Hepatocyte (in vitro differentiated cells): ENCODE measurements around the gene ARHGAP25. TPM values are rescaled to one million over a fixed set of nuclear protein-coding genes. Genes with fewer than 3 reads are reported as not detected.

Source experiments
- DNase-seq: peaks from one replicate; pipeline ENCODE4 v3.0.0-alpha.2; 2016; ENCODE audit warnings: low spot score
- H2AFZ ChIP-seq: fragments of 200-600 bp; sonication (generic); 2 replicates; pipeline ENCODE4 v1.6.0; 2016; ENCODE audit warnings: antibody characterized with exemption, mild to moderate bottlenecking
- H3K27ac ChIP-seq: fragments of 200-600 bp; sonication (generic); 2 replicates; pipeline ENCODE4 v1.5.1; 2016; ENCODE audit warnings: mild to moderate bottlenecking
- H3K27me3 ChIP-seq: fragments of 200-600 bp; sonication (generic); 2 replicates; pipeline ENCODE4 v1.6.1; 2016
- H3K36me3 ChIP-seq: fragments of 200-600 bp; sonication (generic); replicated peaks from 2 replicates; pipeline ENCODE4 v1.5.1; 2016; ENCODE audit warnings: low read depth; ENCODE audit not compliant: insufficient read depth
- H3K4me1 ChIP-seq: fragments of 200-600 bp; sonication (generic); 2 replicates; pipeline ENCODE4 v1.5.1; 2016; ENCODE audit warnings: mild to moderate bottlenecking, moderate library complexity; ENCODE audit not compliant: insufficient read depth
- H3K4me2 ChIP-seq: fragments of 200-600 bp; sonication (generic); 2 replicates; pipeline ENCODE4 v1.6.0; 2016
- H3K4me3 ChIP-seq: fragments of 200-600 bp; sonication (generic); 2 replicates; pipeline ENCODE4 v1.5.1; 2016; ENCODE audit warnings: mild to moderate bottlenecking
- H3K79me2 ChIP-seq: fragments of 200-600 bp; sonication (generic); 2 replicates; pipeline ENCODE4 v1.6.0; 2017; ENCODE audit warnings: mild to moderate bottlenecking
- H3K9me2 ChIP-seq: fragments of 200-600 bp; sonication (generic); replicated peaks from 2 replicates; pipeline ENCODE4 v1.6.0; 2017; ENCODE audit warnings: mild to moderate bottlenecking; ENCODE audit not compliant: insufficient read depth
- H3K9me3 ChIP-seq: fragments of 200-600 bp; sonication (generic); 2 replicates; pipeline ENCODE4 v1.5.1; 2016; ENCODE audit warnings: low read depth, mild to moderate bottlenecking
- H4K20me1 ChIP-seq: fragments of 200-600 bp; sonication (generic); 2 replicates; pipeline ENCODE4 v1.6.0; 2016; ENCODE audit warnings: mild to moderate bottlenecking; ENCODE audit not compliant: insufficient read depth, poor library complexity, severe bottlenecking
- EZH2 ChIP-seq: fragments of 200-600 bp; sonication (generic); IDR thresholded peaks from 2 replicates; pipeline ENCODE4 v1.6.1; 2016; ENCODE audit warnings: antibody characterized with exemption, mild to moderate bottlenecking, borderline replicate concordance
- EZH2phosphoT487 ChIP-seq: fragments of 200-600 bp; sonication (generic); IDR thresholded peaks from one replicate; pipeline ENCODE4 v1.6.1; 2018; ENCODE audit warnings: antibody characterized with exemption, mild to moderate bottlenecking, low read depth, moderate library complexity; ENCODE audit not compliant: unreplicated experiment, severe bottlenecking
- WGBS: methylation state at CpG from one replicate; pipeline ENCODE4 v1.1.6; 2016; ENCODE audit warnings: low lambda C conversion rate; ENCODE audit errors: missing lambda C conversion rate; 5-methylcytosine and 5-hydroxymethylcytosine counted together
- polyA plus RNA-seq: library from polyadenylated mRNA; unstranded; fragments of >200 nt; fragmentation: Nextera tagmentation; extraction: Ambion mirVana; gene quantifications from 2 replicates; pipeline ENCODE4 v1.2.1, GENCODE V29; 2016
- total RNA-seq: library from RNA; depleted of rRNA; stranded (reverse); fragments of >200 nt; gene quantifications from 2 replicates; pipeline ENCODE4 v1.2.3, GENCODE V29; 2014
- TF ChIP-seq, protein P1 (sequence below): fragments of 200-600 bp; sonication (generic); IDR thresholded peaks from 2 replicates; pipeline ENCODE4 v1.5.1; 2016; ENCODE audit warnings: antibody characterized with exemption, mild to moderate bottlenecking; ENCODE audit not compliant: poor library complexity

The ARHGAP25 gene
- total and polyA plus RNA-seq, 2 experiments from 2014 or later = 0.21 to 0.47 TPM

DNA sequence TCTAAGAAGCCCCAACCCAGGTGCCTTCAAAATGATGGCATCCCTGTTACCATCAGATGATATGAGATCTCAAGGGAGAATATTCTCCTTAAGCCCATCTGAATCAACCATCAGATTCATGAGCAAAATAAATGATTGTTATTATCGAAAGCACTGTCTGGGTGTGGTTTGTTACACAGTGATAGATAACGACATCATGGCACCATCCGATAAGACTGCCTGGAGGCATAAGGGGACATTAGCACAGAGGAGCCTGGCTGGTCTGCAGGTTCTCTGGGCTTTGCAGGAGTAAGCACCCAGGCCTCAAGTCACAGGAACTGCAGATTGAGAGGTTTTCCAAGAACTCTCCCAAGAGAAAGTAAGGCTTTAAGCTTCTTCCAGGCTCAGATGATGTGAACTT lies 120.9 kb downstream of the ARHGAP25 start:
- no peak overlapping the region for H3K27ac ChIP-seq
- H3K4me2 ChIP-seq = no peak overlapping the region
- H4K20me1 ChIP-seq = no peaks in the 10 kb centered on the region
- no peaks in the 10 kb centered on the region for H3K9me2 ChIP-seq
- no peaks in the 10 kb centered on the region for H3K9me3 ChIP-seq
- peaks cover 22% of the 10 kb centered on the region for H3K27me3 ChIP-seq
- H3K4me1 ChIP-seq = no peaks in the 10 kb centered on the region
- 88% methylated on average over 3 of the region's 3 CpGs for WGBS
- DNase-seq = no peak
- no peak overlapping the region for H3K4me3 ChIP-seq
- no peaks in the 10 kb centered on the region for H3K36me3 ChIP-seq
- TF ChIP-seq EZH2phosphoT487 (no peak), EZH2 (no peak)
- H3K79me2 ChIP-seq = no peaks in the 10 kb centered on the region
- H2AFZ ChIP-seq = no peak overlapping the region

DNA sequence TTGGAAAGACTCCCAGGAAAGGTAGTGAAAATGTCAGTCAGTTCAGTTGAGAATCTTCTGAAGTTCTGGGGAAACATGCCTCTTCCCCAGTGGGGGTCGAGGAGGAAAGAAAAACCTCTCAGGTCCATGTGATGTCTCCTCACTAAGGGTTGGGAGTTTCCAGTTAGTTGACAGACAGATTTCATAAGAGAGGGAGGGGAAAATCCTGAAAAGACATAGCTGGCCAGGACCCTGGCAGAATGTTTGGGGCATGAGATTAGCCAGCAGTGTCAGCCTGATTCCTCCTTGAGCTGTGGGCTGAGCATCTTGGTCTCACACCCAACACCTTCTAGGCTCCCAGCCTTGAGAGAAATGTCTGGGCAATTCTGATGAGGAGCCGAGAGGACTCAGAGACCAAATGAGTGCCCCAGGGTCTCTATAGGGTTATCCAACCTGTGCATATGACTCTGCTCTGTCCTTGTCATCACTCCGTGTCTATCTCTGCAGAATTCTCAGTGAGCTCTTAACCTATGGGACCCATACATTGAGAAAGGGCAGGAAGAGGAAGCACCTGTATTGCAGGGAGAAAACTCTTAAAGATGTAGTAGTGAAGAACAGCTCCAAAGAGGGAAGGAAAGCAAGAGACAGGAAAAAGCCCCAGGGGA lies 122.7 kb downstream of the ARHGAP25 start:
- H4K20me1 ChIP-seq = no peaks in the 10 kb centered on the region
- H3K9me3 ChIP-seq = no peaks in the 10 kb centered on the region
- 77% methylated on average over 3 of the region's 3 CpGs for WGBS
- no peaks in the 10 kb centered on the region for H3K4me1 ChIP-seq
- no peak overlapping the region for H2AFZ ChIP-seq
- TF ChIP-seq EZH2phosphoT487 (no peak), EZH2 (no peak)
- TF ChIP-seq, protein P1, sequence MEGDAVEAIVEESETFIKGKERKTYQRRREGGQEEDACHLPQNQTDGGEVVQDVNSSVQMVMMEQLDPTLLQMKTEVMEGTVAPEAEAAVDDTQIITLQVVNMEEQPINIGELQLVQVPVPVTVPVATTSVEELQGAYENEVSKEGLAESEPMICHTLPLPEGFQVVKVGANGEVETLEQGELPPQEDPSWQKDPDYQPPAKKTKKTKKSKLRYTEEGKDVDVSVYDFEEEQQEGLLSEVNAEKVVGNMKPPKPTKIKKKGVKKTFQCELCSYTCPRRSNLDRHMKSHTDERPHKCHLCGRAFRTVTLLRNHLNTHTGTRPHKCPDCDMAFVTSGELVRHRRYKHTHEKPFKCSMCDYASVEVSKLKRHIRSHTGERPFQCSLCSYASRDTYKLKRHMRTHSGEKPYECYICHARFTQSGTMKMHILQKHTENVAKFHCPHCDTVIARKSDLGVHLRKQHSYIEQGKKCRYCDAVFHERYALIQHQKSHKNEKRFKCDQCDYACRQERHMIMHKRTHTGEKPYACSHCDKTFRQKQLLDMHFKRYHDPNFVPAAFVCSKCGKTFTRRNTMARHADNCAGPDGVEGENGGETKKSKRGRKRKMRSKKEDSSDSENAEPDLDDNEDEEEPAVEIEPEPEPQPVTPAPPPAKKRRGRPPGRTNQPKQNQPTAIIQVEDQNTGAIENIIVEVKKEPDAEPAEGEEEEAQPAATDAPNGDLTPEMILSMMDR = no peak
- H3K27ac ChIP-seq = no peak overlapping the region
- H3K9me2 ChIP-seq = no peaks in the 10 kb centered on the region
- H3K4me2 ChIP-seq = no peak overlapping the region
- H3K27me3 ChIP-seq = peaks cover 25% of the 10 kb centered on the region
- no peak for DNase-seq
- H3K79me2 ChIP-seq = no peaks in the 10 kb centered on the region
- no peaks in the 10 kb centered on the region for H3K36me3 ChIP-seq
- H3K4me3 ChIP-seq = no peak overlapping the region

DNA sequence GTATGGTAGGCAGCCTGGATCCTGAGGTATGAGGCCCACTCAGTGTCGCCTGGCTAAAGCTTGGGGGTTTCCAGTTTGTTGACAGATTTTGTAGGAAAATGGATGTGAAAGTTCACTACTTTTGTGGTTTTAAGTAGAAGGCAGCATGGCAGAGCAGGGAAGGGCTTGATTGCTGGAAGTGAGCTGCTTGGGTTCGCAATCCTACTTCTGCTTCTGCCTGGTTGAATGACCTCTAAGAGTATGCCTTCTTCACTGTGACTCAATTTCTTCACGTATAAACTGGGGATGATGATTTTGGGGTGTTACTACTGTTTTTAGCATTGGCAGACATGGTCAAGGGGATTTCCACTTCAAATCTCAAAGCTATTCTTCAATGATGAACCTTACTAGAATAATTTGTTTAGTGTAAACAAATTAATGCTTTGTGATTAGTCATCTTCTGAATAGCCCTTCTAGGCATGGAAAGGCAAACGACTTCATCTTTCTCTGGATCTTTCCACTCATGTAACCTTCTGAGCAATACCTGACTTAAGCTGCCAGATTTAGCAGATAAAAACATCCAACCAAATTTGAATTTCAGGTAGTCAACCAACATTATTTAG lies 123.3 kb downstream of the ARHGAP25 start:
- Histone ChIP-seq H3K27ac (no peak overlapping the region), H3K4me2 (no peak overlapping the region), H3K4me3 (no peak overlapping the region), H2AFZ (no peak overlapping the region), H3K36me3 (no peaks in the 10 kb centered on the region), H3K27me3 (peaks cover 25% of the 10 kb centered on the region), H3K9me3 (no peaks in the 10 kb centered on the region), H4K20me1 (no peaks in the 10 kb centered on the region), H3K4me1 (no peaks in the 10 kb centered on the region), H3K9me2 (no peaks in the 10 kb centered on the region), H3K79me2 (no peaks in the 10 kb centered on the region)
- WGBS = 78% methylated on average over 4 of the region's 4 CpGs
- no peak for TF ChIP-seq EZH2phosphoT487
- no peak for TF ChIP-seq EZH2
- TF ChIP-seq, protein P1 = no peak
- DNase-seq = no peak

DNA sequence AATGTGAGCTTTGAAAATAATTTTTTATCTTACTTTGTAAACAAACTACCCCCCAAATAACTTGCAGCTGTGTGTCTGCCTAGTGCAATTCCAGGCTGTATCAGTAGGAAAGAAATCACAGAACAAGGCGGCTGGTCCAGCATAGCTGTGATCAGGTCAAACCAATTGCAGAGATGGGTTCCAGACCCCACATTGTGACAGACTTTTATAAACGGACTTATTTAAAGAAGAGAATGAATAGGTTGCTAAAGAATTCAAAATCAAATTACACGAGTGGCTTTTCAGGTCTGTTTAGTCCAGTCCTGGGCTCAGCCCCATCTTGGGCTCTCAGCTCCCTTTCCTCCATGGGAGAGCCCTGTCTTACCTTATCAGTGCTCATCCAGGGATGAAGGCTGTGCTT lies 125.5 kb downstream of the ARHGAP25 start:
- H3K36me3 ChIP-seq = no peaks in the 10 kb centered on the region
- H3K9me3 ChIP-seq = no peaks in the 10 kb centered on the region
- H2AFZ ChIP-seq = no peak overlapping the region
- no peaks in the 10 kb centered on the region for H3K4me1 ChIP-seq
- no peaks in the 10 kb centered on the region for H4K20me1 ChIP-seq
- H3K4me2 ChIP-seq = no peak overlapping the region
- H3K27me3 ChIP-seq = peaks cover 25% of the 10 kb centered on the region
- H3K9me2 ChIP-seq = no peaks in the 10 kb centered on the region
- no peak overlapping the region for H3K27ac ChIP-seq
- TF ChIP-seq, protein P1 = no peak
- TF ChIP-seq EZH2phosphoT487 = no peak
- no peak for TF ChIP-seq EZH2
- no peak for DNase-seq
- no peaks in the 10 kb centered on the region for H3K79me2 ChIP-seq
- 47% methylated on average over 3 of the region's 3 CpGs for whole genome bisulfite sequencing
- no peak overlapping the region for H3K4me3 ChIP-seq
